Psoas muscle (tissue), 8 donors: ENCODE measurements around the gene ZNF664. TPM values are rescaled to one million over a fixed set of nuclear protein-coding genes. Genes with fewer than 3 reads are reported as not detected.

Experiments used
- ATAC-seq, 4 donors: fragments of 200-7000 bp; cut with Tn5 transposase; one replicate each; pipeline ENCODE4 v1.9.1; 2020; ENCODE audit warnings: moderate library complexity in 3 of 4, mild to moderate bottlenecking in 2 of 4
- DNase-seq, 2 donors: peaks; one replicate each; pipeline ENCODE4 v3.0.0-alpha.2; 2020
- H3K27ac ChIP-seq: fragments of 200-600 bp; one replicate; pipeline ENCODE4 v1.8.0; 2022
- H3K27me3 ChIP-seq, 3 donors: fragments of 200-600 bp in 1 of 3; one replicate each; pipeline versions ENCODE4 v1.6.1 to v1.8.0; 2013 to 2022; ENCODE audit warnings: low read length in 2 of 3, mild to moderate bottlenecking in 2 of 3, moderate library complexity in 1 of 3; ENCODE audit not compliant: insufficient read depth in 3 of 3
- H3K36me3 ChIP-seq, 2 donors: fragments of 200-600 bp in 1 of 2; one replicate each; pipeline versions ENCODE4 v1.6.1 to v1.8.0; 2013 to 2022; ENCODE audit warnings: low read depth in 1 of 2, mild to moderate bottlenecking in 1 of 2, moderate library complexity in 1 of 2; ENCODE audit not compliant: insufficient read depth in 1 of 2
- H3K4me1 ChIP-seq: fragments of 200-600 bp; one replicate; pipeline ENCODE4 v1.8.0; 2022
- H3K4me3 ChIP-seq: fragments of 200-600 bp; one replicate; pipeline ENCODE4 v1.8.0; 2022; ENCODE audit warnings: mild to moderate bottlenecking
- H3K9me3 ChIP-seq: fragments of 200-600 bp; one replicate; pipeline ENCODE4 v1.8.0; 2022
- WGBS, 3 donors: extraction: QIAGEN DNeasy Blood & Tissue Kit; methylation state at CpG; one replicate each; pipeline versions ENCODE4 v1.1.6 to v1.1.7; 2013; 5-methylcytosine and 5-hydroxymethylcytosine counted together
- intact Hi-C, 2 donors: fragments of 100-400 bp; cut with DNase I; formaldehyde crosslinking; loops; one replicate each; pipeline versions ENCODE4 v1.11.0 to v1.14.2; 2022
- polyA plus RNA-seq, 3 donors: library from polyadenylated mRNA; stranded (reverse); fragments of 200-250 nt; gene quantifications; one replicate each; pipeline ENCODE4 v1.2.3, GENCODE V29; 2013
- total RNA-seq, 4 donors: library from RNA; stranded (reverse); fragmentation: NEBNext Ultra II Directional in 2 of 4; extraction: Animal tissue kit (Norgen Biotek cat#: 25700) in 2 of 4; gene quantifications; one replicate each; pipeline versions ENCODE4 v1.2.1 to v1.2.4, GENCODE V29; 2021 to 2023
- TF ChIP-seq, protein P1 (sequence below): fragments of 200-600 bp; IDR thresholded peaks from one replicate; pipeline ENCODE4 v1.8.0; 2022; ENCODE audit warnings: antibody characterized with exemption
- donor health status: healthy with polysubstance abuse.
- donor health status: DM: no; HTN: no; CAD: no; lungs with moderate emphysema.
- donor health status: Bipolar disorder and iron deficiency.
- donor health status: healthy.
- donor health status: DM: yes; HTN: yes; CAD: no.
- donor health status: DM: no; HTN: no; CAD: no.
- donor health status: DM: no; HTN: no; CAD: no.
- donor health status: DM: yes; HTN: yes; CAD: no.

ZNF664 gene
- total and polyA plus RNA-seq, 7 donors, result 25.1 to 69.3 (median 39.1) TPM

DNA sequence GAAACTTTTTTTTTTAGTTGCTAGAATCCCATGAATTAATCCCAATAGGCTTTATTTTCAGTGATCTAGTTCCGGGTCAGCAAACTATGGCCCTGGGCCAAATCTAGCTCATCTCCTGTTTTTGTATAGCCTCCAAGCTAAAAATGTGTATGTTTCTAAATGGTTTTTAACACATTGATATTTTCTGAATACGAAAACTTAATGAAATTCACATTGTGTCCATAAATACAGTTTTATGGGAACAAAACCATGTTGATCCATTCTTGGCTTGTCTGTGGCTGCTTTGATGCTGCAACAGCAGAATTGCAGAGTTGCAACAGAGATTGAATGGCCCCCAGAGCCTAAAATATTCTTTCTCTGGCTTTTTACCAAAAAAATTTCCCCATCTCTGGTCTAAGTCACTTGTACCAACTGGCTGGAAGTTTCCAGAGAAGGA is 47.5 kb downstream of the ZNF664 start:
- ATAC-seq (peak in 2 of 4 donors; percentile 34 to 63), DNase-seq (no peak)
- 67 to 68% (median 68%) methylated on average over 2 of the region's 2 CpGs for WGBS, 3 donors
- intact Hi-C loops, result no loop called here
- Histone ChIP-seq H3K4me3 (no peak overlapping the region), H3K9me3 (no peaks in the 10 kb centered on the region), H3K36me3 (no peaks in the 10 kb centered on the region), H3K4me1 (no peaks in the 10 kb centered on the region), H3K27me3 (no peaks in the 10 kb centered on the region), H3K27ac (no peak overlapping the region)
- TF ChIP-seq, protein P1, sequence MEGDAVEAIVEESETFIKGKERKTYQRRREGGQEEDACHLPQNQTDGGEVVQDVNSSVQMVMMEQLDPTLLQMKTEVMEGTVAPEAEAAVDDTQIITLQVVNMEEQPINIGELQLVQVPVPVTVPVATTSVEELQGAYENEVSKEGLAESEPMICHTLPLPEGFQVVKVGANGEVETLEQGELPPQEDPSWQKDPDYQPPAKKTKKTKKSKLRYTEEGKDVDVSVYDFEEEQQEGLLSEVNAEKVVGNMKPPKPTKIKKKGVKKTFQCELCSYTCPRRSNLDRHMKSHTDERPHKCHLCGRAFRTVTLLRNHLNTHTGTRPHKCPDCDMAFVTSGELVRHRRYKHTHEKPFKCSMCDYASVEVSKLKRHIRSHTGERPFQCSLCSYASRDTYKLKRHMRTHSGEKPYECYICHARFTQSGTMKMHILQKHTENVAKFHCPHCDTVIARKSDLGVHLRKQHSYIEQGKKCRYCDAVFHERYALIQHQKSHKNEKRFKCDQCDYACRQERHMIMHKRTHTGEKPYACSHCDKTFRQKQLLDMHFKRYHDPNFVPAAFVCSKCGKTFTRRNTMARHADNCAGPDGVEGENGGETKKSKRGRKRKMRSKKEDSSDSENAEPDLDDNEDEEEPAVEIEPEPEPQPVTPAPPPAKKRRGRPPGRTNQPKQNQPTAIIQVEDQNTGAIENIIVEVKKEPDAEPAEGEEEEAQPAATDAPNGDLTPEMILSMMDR, result no peak

DNA sequence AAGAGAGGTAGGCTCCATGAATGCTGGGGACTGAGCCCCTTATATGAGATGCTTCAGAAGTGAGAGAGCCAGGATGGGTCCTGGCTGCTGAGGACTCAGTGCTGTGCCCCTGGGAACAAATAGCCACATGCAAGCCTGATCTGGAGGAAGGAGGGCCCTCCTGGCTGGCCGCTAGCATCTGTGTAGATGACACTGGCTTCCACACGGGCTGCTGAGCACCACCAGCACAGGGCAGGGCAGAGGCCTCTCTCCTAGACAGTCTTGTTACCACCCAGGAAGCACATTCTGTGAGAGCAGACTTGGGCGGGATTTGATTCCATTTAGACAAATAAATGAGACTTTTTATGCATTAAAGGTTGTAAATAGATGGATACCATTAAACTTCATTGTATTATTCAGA is 48.0 kb downstream of the ZNF664 start:
- H3K9me3 ChIP-seq, result no peaks in the 10 kb centered on the region
- no peak for DNase-seq
- no peaks in the 10 kb centered on the region for H3K27me3 ChIP-seq
- no peak overlapping the region for H3K27ac ChIP-seq
- intact Hi-C loops, result no loop called here
- WGBS, 3 donors, result 70 to 84% (median 79%) methylated on average over 3 of the region's 3 CpGs
- TF ChIP-seq, protein P1, result no peak
- peak in 3 of 4 donors; percentile 17 to 34 (median 19) for ATAC-seq
- peaks cover 2% of the 10 kb centered on the region for H3K4me1 ChIP-seq
- H3K36me3 ChIP-seq, result no peaks in the 10 kb centered on the region
- H3K4me3 ChIP-seq, result no peak overlapping the region

DNA sequence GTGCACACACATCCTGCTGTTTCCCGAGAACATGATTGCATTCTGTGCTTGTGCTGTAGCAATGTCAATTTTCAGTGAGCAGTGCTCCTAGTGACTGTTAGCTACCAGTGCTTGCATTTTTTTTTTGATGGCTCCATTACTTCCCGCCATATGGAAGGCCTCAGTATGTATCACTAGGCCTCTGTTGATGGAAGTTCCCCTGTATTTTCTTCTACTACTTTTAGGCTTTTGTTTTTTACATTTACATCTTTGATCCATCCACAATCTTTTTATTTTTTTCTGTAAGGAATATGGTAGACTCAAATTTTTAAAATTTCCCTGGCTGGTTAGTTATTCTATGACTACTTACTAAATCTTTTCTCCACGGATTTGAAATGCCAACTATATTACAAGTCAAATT is 49.1 kb downstream of the ZNF664 start:
- ATAC-seq (no peak), DNase-seq (no peak)
- TF ChIP-seq, protein P1, result no peak
- H3K4me1 ChIP-seq, result peaks cover 11% of the 10 kb centered on the region
- no peaks in the 10 kb centered on the region for H3K9me3 ChIP-seq
- 86 to 89% (median 87%) methylated on average over 3 of the region's 3 CpGs for WGBS, 3 donors
- H3K36me3 ChIP-seq, result no peaks in the 10 kb centered on the region
- H3K27ac ChIP-seq, result no peak overlapping the region
- H3K4me3 ChIP-seq, result no peak overlapping the region
- no peaks in the 10 kb centered on the region for H3K27me3 ChIP-seq
- intact Hi-C loops, result no loop called here

DNA sequence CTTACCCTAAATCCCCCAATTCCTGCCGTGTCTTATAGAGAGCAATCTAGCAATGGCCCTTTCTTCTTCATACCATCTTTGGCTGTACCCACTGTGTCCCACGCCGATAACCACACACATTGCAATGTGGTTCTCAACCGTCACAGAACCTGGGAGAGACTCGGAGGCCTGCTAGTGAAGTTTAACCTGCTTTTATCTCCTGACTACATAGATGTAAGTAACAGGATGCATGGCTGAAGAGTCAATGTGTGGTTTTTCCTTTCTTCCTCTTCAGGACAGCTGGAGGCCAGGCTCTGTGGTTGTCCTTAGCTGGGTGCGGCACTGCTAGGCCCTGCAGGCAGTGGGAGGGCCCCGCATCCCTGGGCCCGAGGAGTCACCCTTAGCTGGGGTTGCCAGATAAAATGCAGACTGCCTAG is 51.3 kb downstream of the ZNF664 start:
- ATAC-seq, result no peak
- intact Hi-C loops, result no loop called here
- WGBS, 3 donors, result 84 to 89% (median 84%) methylated on average over 8 of the region's 8 CpGs

More for the DNA sequence above, 51.3 kb downstream of the ZNF664 start:
- Histone ChIP-seq H3K4me1 (peaks cover 28% of the 10 kb centered on the region), H3K36me3 (no peaks in the 10 kb centered on the region), H3K27me3 (no peaks in the 10 kb centered on the region), H3K27ac (no peak overlapping the region), H3K4me3 (no peak overlapping the region), H3K9me3 (no peaks in the 10 kb centered on the region)
- no peak for DNase-seq
- TF ChIP-seq, protein P1, result no peak
